MM.1S (cell line): ENCODE measurements around the gene CD48.
A peak's percentile ranks its signal among the peaks of the same experiment; 100 is the strongest.

ENCODE experiments used
- DNase-seq: peaks from one replicate; pipeline ENCODE4 v3.0.0-alpha.2; 2015
- H2AFZ ChIP-seq: fragments of 300-600 bp; sonication (generic); 2 replicates; pipeline ENCODE4 v1.6.0; 2016; ENCODE audit warnings: antibody characterized with exemption, low read length
- H3F3A ChIP-seq: fragments of 300-600 bp; sonication (generic); 2 replicates; pipeline ENCODE4 v1.6.1; 2016; ENCODE audit warnings: mild to moderate bottlenecking, antibody characterized with exemption, low read length, moderate library complexity, mixed read lengths; ENCODE audit not compliant: insufficient read depth
- H3K27ac ChIP-seq: fragments of 300-600 bp; sonication (generic); 2 replicates; pipeline ENCODE4 v1.5.1; 2016; ENCODE audit warnings: mild to moderate bottlenecking, low read length
- H3K27me3 ChIP-seq: fragments of 300-600 bp; sonication (generic); replicated peaks from 2 replicates; pipeline ENCODE4 v1.6.0; 2016; ENCODE audit warnings: low read length; ENCODE audit not compliant: insufficient read depth
- H3K36me3 ChIP-seq: fragments of 300-600 bp; sonication (generic); replicated peaks from 2 replicates; pipeline ENCODE4 v1.6.1; 2016; ENCODE audit warnings: mild to moderate bottlenecking, low read length, mixed read lengths; ENCODE audit not compliant: insufficient read depth
- H3K4me1 ChIP-seq: fragments of 300-600 bp; sonication (generic); 2 replicates; pipeline ENCODE4 v1.6.1; 2016; ENCODE audit warnings: low read length, mixed read lengths
- H3K4me2 ChIP-seq: fragments of 300-600 bp; sonication (generic); 2 replicates; pipeline ENCODE4 v1.6.0; 2016; ENCODE audit warnings: low read depth, low read length
- H3K4me3 ChIP-seq: fragments of 300-600 bp; sonication (generic); 2 replicates; pipeline ENCODE4 v1.5.1; 2016; ENCODE audit warnings: low read length, mixed read lengths
- H3K79me2 ChIP-seq: fragments of 300-600 bp; sonication (generic); 2 replicates; pipeline ENCODE4 v1.6.1; 2016; ENCODE audit warnings: mixed run types, low read length, mixed read lengths
- H3K9ac ChIP-seq: fragments of 300-600 bp; sonication (generic); 2 replicates; pipeline ENCODE4 v1.6.1; 2016; ENCODE audit warnings: low read length, mixed read lengths
- H3K9me2 ChIP-seq: fragments of 300-600 bp; sonication (generic); replicated peaks from 2 replicates; pipeline ENCODE4 v1.6.1; 2016; ENCODE audit warnings: mild to moderate bottlenecking, low read length, mixed read lengths; ENCODE audit not compliant: insufficient read depth
- H3K9me3 ChIP-seq: fragments of 300-600 bp; sonication (generic); replicated peaks from 2 replicates; pipeline ENCODE4 v1.6.1; 2016; ENCODE audit warnings: mild to moderate bottlenecking, low read length, mixed read lengths; ENCODE audit not compliant: insufficient read depth
- H4K20me1 ChIP-seq: fragments of 300-600 bp; sonication (generic); 2 replicates; pipeline ENCODE4 v1.6.1; 2016; ENCODE audit warnings: mild to moderate bottlenecking, low read length, moderate library complexity, mixed read lengths; ENCODE audit not compliant: insufficient read depth
- EZH2 ChIP-seq: fragments of 300-600 bp; sonication (generic); optimal IDR thresholded peaks from 2 replicates; pipeline ENCODE3; 2017; ENCODE audit warnings: low read depth, mild to moderate bottlenecking, antibody characterized with exemption, low read length, mixed read lengths
- EZH2phosphoT487 ChIP-seq: fragments of 300-600 bp; sonication (generic); IDR thresholded peaks from 2 replicates; pipeline ENCODE4 v1.6.1; 2018; ENCODE audit warnings: antibody characterized with exemption, low read length
- TF ChIP-seq, protein P1 (sequence below): fragments of 300-600 bp; sonication (generic); IDR thresholded peaks from 2 replicates; pipeline ENCODE4 v1.5.1; 2016; ENCODE audit warnings: antibody characterized with exemption, low read length, mixed read lengths

CD48 gene

GRCh38 chr1:160669276-160669675, 42.3 kb downstream of the CD48 start:
- Histone ChIP-seq H3K79me2 (peaks cover 9% of the 10 kb centered on the region), H3K9me2 (no peaks in the 10 kb centered on the region), H3K4me3 (no peak overlapping the region), H3K9ac (no peak overlapping the region), H3K36me3 (no peaks in the 10 kb centered on the region), H3K4me1 (peaks cover 60% of the 10 kb centered on the region), H3F3A (peaks cover 54% of the 10 kb centered on the region), H4K20me1 (no peaks in the 10 kb centered on the region), H2AFZ (no peak overlapping the region), H3K27ac (no peak overlapping the region), H3K4me2 (no peak overlapping the region), H3K27me3 (no peaks in the 10 kb centered on the region), H3K9me3 (no peaks in the 10 kb centered on the region)
- TF ChIP-seq EZH2phosphoT487 (no peak), EZH2 (no peak)
- TF ChIP-seq, protein P1, sequence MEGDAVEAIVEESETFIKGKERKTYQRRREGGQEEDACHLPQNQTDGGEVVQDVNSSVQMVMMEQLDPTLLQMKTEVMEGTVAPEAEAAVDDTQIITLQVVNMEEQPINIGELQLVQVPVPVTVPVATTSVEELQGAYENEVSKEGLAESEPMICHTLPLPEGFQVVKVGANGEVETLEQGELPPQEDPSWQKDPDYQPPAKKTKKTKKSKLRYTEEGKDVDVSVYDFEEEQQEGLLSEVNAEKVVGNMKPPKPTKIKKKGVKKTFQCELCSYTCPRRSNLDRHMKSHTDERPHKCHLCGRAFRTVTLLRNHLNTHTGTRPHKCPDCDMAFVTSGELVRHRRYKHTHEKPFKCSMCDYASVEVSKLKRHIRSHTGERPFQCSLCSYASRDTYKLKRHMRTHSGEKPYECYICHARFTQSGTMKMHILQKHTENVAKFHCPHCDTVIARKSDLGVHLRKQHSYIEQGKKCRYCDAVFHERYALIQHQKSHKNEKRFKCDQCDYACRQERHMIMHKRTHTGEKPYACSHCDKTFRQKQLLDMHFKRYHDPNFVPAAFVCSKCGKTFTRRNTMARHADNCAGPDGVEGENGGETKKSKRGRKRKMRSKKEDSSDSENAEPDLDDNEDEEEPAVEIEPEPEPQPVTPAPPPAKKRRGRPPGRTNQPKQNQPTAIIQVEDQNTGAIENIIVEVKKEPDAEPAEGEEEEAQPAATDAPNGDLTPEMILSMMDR: no peak
- DNase-seq: no peak

- TF ChIP-seq, protein P1: no peak
- TF ChIP-seq EZH2 (no peak), EZH2phosphoT487 (no peak)
- Histone ChIP-seq H3K79me2 (no peaks in the 10 kb centered on the region), H3K4me3 (no peak overlapping the region), H3K27ac (no peak overlapping the region), H2AFZ (no peak overlapping the region), H3K4me2 (no peak overlapping the region), H4K20me1 (no peaks in the 10 kb centered on the region), H3K9me2 (no peaks in the 10 kb centered on the region), H3K27me3 (no peaks in the 10 kb centered on the region), H3K9ac (no peak overlapping the region), H3F3A (peaks cover 44% of the 10 kb centered on the region), H3K9me3 (no peaks in the 10 kb centered on the region), H3K4me1 (peaks cover 57% of the 10 kb centered on the region), H3K36me3 (no peaks in the 10 kb centered on the region)
- no peak for DNase-seq
These were observed 43.7 kb downstream of the CD48 start for GRCh38 chr1:160667896-160668295.

GRCh38 chr1:160666079-160666442, 45.6 kb downstream of the CD48 start:
- Histone ChIP-seq H3K27ac (no peak overlapping the region; the same call in 1 of the 2 replicates), H4K20me1 (no peaks in the 10 kb centered on the region), H3K4me1 (peaks cover 40% of the 10 kb centered on the region), H3K79me2 (no peaks in the 10 kb centered on the region), H3K36me3 (no peaks in the 10 kb centered on the region), H3K4me3 (no peak overlapping the region), H3K4me2 (peak overlapping the region; percentile 30), H3K27me3 (no peaks in the 10 kb centered on the region), H3F3A (peaks cover 25% of the 10 kb centered on the region), H3K9me3 (no peaks in the 10 kb centered on the region), H3K9me2 (no peaks in the 10 kb centered on the region), H2AFZ (0 out of 2 replicates have a peak overlapping the region, but pooled peaks have one; percentile 9), H3K9ac (no peak overlapping the region)
- DNase-seq: no peak
- TF ChIP-seq EZH2: no peak
- no peak for TF ChIP-seq EZH2phosphoT487
- TF ChIP-seq, protein P1: no peak
